H9 (cell line): ENCODE data around the gene C1orf185. TPM values are rescaled to one million over a fixed set of nuclear protein-coding genes. Genes with fewer than 3 reads are reported as not detected.

Source experiments
- DNase-seq: peaks from one replicate; pipeline ENCODE4 v3.0.0-alpha.2; 2017
- H2AFZ ChIP-seq: one replicate; pipeline ENCODE4 v1.6.1; 2013; ENCODE audit warnings: mild to moderate bottlenecking, low read length, control low read depth, moderate library complexity
- H2AK5ac ChIP-seq: 2 replicates; pipeline ENCODE4 v1.6.1; 2013; ENCODE audit warnings: low read length, control low read depth, mixed read lengths; ENCODE audit not compliant: insufficient read length
- H2BK120ac ChIP-seq: one replicate; pipeline ENCODE4 v1.6.1; 2013; ENCODE audit warnings: low read depth, mild to moderate bottlenecking, low read length, control low read depth, inconsistent platforms; ENCODE audit not compliant: poor library complexity, severe bottlenecking
- H2BK12ac ChIP-seq: 2 replicates; pipeline ENCODE4 v1.6.1; 2013; ENCODE audit warnings: low read length, control low read depth, mixed read lengths, low read depth; ENCODE audit not compliant: insufficient read length
- H2BK15ac ChIP-seq: 2 replicates; pipeline ENCODE4 v1.6.1; 2013; ENCODE audit warnings: low read depth, low read length, control low read depth
- H2BK20ac ChIP-seq: one replicate; pipeline ENCODE4 v1.6.1; 2013; ENCODE audit warnings: low read depth, mild to moderate bottlenecking, low read length, control low read depth, inconsistent platforms; ENCODE audit not compliant: poor library complexity, severe bottlenecking
- H2BK5ac ChIP-seq: 2 replicates; pipeline ENCODE4 v1.6.1; 2013; ENCODE audit warnings: low read length, control low read depth, mixed read lengths; ENCODE audit not compliant: insufficient read length
- H3K14ac ChIP-seq: 2 replicates; pipeline ENCODE4 v1.6.1; 2013; ENCODE audit warnings: low read length, control low read depth; ENCODE audit not compliant: insufficient read depth
- H3K18ac ChIP-seq: 2 replicates; pipeline ENCODE4 v1.6.1; 2013; ENCODE audit warnings: low read depth, mild to moderate bottlenecking, mixed read lengths, low read length, control low read depth; ENCODE audit not compliant: insufficient read length
- H3K23ac ChIP-seq: 2 replicates; pipeline ENCODE4 v1.6.1; 2013; ENCODE audit warnings: low read length, control low read depth, mixed read lengths, low read depth; ENCODE audit not compliant: insufficient read length
- H3K23me2 ChIP-seq: 2 replicates; pipeline ENCODE4 v1.6.1; 2013; ENCODE audit warnings: low read depth, mild to moderate bottlenecking, mixed read lengths, low read length, control low read depth; ENCODE audit not compliant: insufficient read length, poor library complexity, severe bottlenecking
- H3K27ac ChIP-seq: 2 replicates; pipeline ENCODE4 v1.5.1; 2013; ENCODE audit warnings: low read length, control low read depth, mixed read lengths, low read depth; ENCODE audit not compliant: insufficient read length
- H3K27me3 ChIP-seq: 2 replicates; pipeline ENCODE4 v1.6.1; 2013; ENCODE audit warnings: low read length, control low read depth, inconsistent platforms; ENCODE audit not compliant: insufficient read depth
- H3K4ac ChIP-seq: 2 replicates; pipeline ENCODE4 v1.6.1; 2013; ENCODE audit warnings: low read depth, mild to moderate bottlenecking, control low read depth, inconsistent platforms, low read length, moderate library complexity
- H3K4me1 ChIP-seq: 2 replicates; pipeline ENCODE4 v1.6.1; 2013; ENCODE audit warnings: low read length, control low read depth, inconsistent platforms; ENCODE audit not compliant: insufficient read depth
- H3K4me2 ChIP-seq: 2 replicates; pipeline ENCODE4 v1.6.1; 2013; ENCODE audit warnings: low read length, control low read depth, mixed read lengths; ENCODE audit not compliant: insufficient read length, insufficient read depth
- H3K56ac ChIP-seq: 2 replicates; pipeline ENCODE4 v1.6.1; 2013; ENCODE audit warnings: low read depth, mild to moderate bottlenecking, mixed read lengths, low read length, control low read depth; ENCODE audit not compliant: insufficient read length
- H3K79me1 ChIP-seq: 2 replicates; pipeline ENCODE4 v1.6.1; 2013; ENCODE audit warnings: low read depth, mild to moderate bottlenecking, moderate library complexity, low read length, control low read depth, inconsistent platforms; ENCODE audit not compliant: insufficient read depth, poor library complexity, severe bottlenecking
- H3K79me2 ChIP-seq: 2 replicates; pipeline ENCODE4 v1.6.1; 2013; ENCODE audit warnings: low read length, control low read depth, inconsistent platforms; ENCODE audit not compliant: insufficient read depth
- H3K9ac ChIP-seq: 2 replicates; pipeline ENCODE4 v1.6.1; 2013; ENCODE audit warnings: low read length, control low read depth, mixed read lengths; ENCODE audit not compliant: insufficient read length; ENCODE audit errors: extremely low read depth
- H3K9me3 ChIP-seq: one replicate; pipeline ENCODE4 v1.6.1; 2013; ENCODE audit warnings: low read depth, low read length, inconsistent platforms; ENCODE audit not compliant: control insufficient read depth
- H3T11ph ChIP-seq: one replicate; pipeline ENCODE4 v1.6.1; 2013; ENCODE audit warnings: mild to moderate bottlenecking, low read length, control low read depth, inconsistent platforms
- H4K20me1 ChIP-seq: one replicate; pipeline ENCODE4 v1.6.1; 2013; ENCODE audit not compliant: control insufficient read depth, insufficient read length, insufficient read depth
- H4K5ac ChIP-seq: 2 replicates; pipeline ENCODE4 v1.6.1; 2013; ENCODE audit warnings: low read depth, mild to moderate bottlenecking, mixed read lengths, low read length, control low read depth; ENCODE audit not compliant: insufficient read length
- H4K8ac ChIP-seq: replicated peaks from 2 replicates; pipeline ENCODE4 v1.6.1; 2013; ENCODE audit warnings: low read length, control low read depth, mixed read lengths, low read depth; ENCODE audit not compliant: insufficient read length
- H4K91ac ChIP-seq: 2 replicates; pipeline ENCODE4 v1.6.1; 2013; ENCODE audit warnings: low read depth, mild to moderate bottlenecking, moderate library complexity, mixed read lengths, low read length, control low read depth; ENCODE audit not compliant: insufficient read length
- H3K27ac Mint-ChIP-seq, 3 experiments: 2 replicates in 2 of 3; 3 replicates in 1 of 3; pipeline ENCODE4 v1.8.0; 2020 to 2021; ENCODE audit warnings: mixed read lengths in 3 of 3, mild to moderate bottlenecking in 1 of 3, moderate library complexity in 1 of 3
- H3K27me3 Mint-ChIP-seq: 2 replicates; pipeline ENCODE4 v1.8.0; 2021; ENCODE audit warnings: low read depth, mild to moderate bottlenecking, moderate library complexity, mixed read lengths
- H3K36me3 Mint-ChIP-seq, 3 experiments: 2 replicates in 2 of 3; 3 replicates in 1 of 3; pipeline ENCODE4 v1.8.0; 2020 to 2021; ENCODE audit warnings: low read depth in 3 of 3, mixed read lengths in 3 of 3; ENCODE audit not compliant: insufficient read depth in 1 of 3
- H3K4me1 Mint-ChIP-seq, 2 experiments: 2 replicates each; pipeline ENCODE4 v1.8.0; 2020; ENCODE audit warnings: mixed read lengths in 2 of 2
- H3K4me3 Mint-ChIP-seq, 2 experiments: 2 replicates in 1 of 2; 3 replicates in 1 of 2; pipeline ENCODE4 v1.8.0; 2020 to 2021; ENCODE audit warnings: mild to moderate bottlenecking in 2 of 2, mixed read lengths in 2 of 2, moderate library complexity in 1 of 2
- H3K9me3 Mint-ChIP-seq, 2 experiments: 2 replicates in 1 of 2; 3 replicates in 1 of 2; pipeline ENCODE4 v1.8.0; 2020; ENCODE audit warnings: mild to moderate bottlenecking in 2 of 2, mixed read lengths in 2 of 2, moderate library complexity in 1 of 2
- WGBS: extraction: QIAGEN DNeasy Blood & Tissue Kit; methylation state at CpG from one replicate; pipeline ENCODE4 v1.1.7; 2013; ENCODE audit warnings: missing lambda C conversion rate, low lambda C conversion rate, mixed read lengths; ENCODE audit not compliant: insufficient read length; ENCODE audit errors: extremely low coverage; 5-methylcytosine and 5-hydroxymethylcytosine counted together
- total RNA-seq: library from RNA; stranded (reverse); gene quantifications from 2 replicates; pipeline ENCODE4 v1.2.1, GENCODE V29; 2021
- TF ChIP-seq, protein P1 (sequence below): fragments of 200-600 bp; sonication (generic); conservative IDR thresholded peaks from 3 replicates; pipeline ENCODE4 v1.8.0; 2021; ENCODE audit warnings: antibody characterized with exemption, mild to moderate bottlenecking

C1orf185 gene
- total RNA-seq, 1 experiment from 2014 or later, result not detected

DNA sequence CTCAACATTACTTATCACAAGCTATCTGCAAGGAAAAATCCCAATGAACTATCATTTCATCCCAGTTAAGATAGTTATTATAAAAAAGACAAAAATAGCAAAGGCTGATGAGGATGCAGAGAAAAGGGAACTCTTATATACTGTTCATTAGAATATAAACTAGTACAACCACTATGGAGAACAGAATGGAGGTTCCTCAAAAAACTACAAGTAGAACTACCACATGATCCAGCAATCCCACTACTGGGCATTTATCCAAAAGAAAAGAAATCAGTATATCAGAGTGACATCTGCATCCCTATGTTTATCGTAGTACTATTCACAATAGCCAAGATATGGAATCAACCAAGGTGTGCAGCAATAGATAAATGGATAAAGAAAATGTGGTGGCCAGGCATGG, 4.9 kb upstream of the C1orf185 start:
- Histone ChIP-seq H2BK5ac (no peak overlapping the region), H4K5ac (no peak overlapping the region), H2AK5ac (no peak overlapping the region), H3K79me2 (no peaks in the 10 kb centered on the region), H3K4me2 (no peak overlapping the region), H3K9me3 (no peaks in the 10 kb centered on the region), H3K4ac (no peak overlapping the region), H4K91ac (no peak overlapping the region), H2BK20ac (no peak overlapping the region), H3T11ph (no peak overlapping the region), H3K9ac (no peak overlapping the region), H4K20me1 (no peaks in the 10 kb centered on the region), H3K23me2 (no peaks in the 10 kb centered on the region), H3K18ac (no peak overlapping the region), H3K4me1 (no peaks in the 10 kb centered on the region), H2BK120ac (no peak overlapping the region), H3K14ac (no peak overlapping the region), H3K27me3 (no peaks in the 10 kb centered on the region), H3K56ac (no peak overlapping the region), H2BK12ac (no peak overlapping the region), H3K27ac (no peak overlapping the region), H3K79me1 (no peaks in the 10 kb centered on the region), H4K8ac (no peak overlapping the region), H3K23ac (no peak overlapping the region), H2AFZ (no peak overlapping the region), H2BK15ac (no peak overlapping the region)
- no CpG with 5 or more reads among the region's 1 CpG for WGBS
- H3K36me3 Mint-ChIP-seq, result no peaks in the 10 kb centered on the region
- no peak overlapping the region for H3K27ac Mint-ChIP-seq
- no peak for DNase-seq
- no peaks in the 10 kb centered on the region for H3K4me1 Mint-ChIP-seq
- no peaks in the 10 kb centered on the region; a peak in 1 of 5 replicates for H3K9me3 Mint-ChIP-seq
- H3K4me3 Mint-ChIP-seq, result no peak overlapping the region
- H3K27me3 Mint-ChIP-seq, result peaks cover 17% of the 10 kb centered on the region
- TF ChIP-seq, protein P1, sequence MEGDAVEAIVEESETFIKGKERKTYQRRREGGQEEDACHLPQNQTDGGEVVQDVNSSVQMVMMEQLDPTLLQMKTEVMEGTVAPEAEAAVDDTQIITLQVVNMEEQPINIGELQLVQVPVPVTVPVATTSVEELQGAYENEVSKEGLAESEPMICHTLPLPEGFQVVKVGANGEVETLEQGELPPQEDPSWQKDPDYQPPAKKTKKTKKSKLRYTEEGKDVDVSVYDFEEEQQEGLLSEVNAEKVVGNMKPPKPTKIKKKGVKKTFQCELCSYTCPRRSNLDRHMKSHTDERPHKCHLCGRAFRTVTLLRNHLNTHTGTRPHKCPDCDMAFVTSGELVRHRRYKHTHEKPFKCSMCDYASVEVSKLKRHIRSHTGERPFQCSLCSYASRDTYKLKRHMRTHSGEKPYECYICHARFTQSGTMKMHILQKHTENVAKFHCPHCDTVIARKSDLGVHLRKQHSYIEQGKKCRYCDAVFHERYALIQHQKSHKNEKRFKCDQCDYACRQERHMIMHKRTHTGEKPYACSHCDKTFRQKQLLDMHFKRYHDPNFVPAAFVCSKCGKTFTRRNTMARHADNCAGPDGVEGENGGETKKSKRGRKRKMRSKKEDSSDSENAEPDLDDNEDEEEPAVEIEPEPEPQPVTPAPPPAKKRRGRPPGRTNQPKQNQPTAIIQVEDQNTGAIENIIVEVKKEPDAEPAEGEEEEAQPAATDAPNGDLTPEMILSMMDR, result no peak
